GM19238 (cell line): Measurements from ENCODE around the gene DHRS2.
"Not testable (repeated sequence)": the region's sequence is repeated elsewhere in the genome, so short reads cannot be mapped to it uniquely, and the experiment has no call there.

ENCODE experiments used
- DNase-seq: peaks from one replicate; pipeline ENCODE4 v3.0.0; 2011; ENCODE audit warnings: low spot score; ENCODE audit not compliant: insufficient read length

The DHRS2 gene

DNA sequence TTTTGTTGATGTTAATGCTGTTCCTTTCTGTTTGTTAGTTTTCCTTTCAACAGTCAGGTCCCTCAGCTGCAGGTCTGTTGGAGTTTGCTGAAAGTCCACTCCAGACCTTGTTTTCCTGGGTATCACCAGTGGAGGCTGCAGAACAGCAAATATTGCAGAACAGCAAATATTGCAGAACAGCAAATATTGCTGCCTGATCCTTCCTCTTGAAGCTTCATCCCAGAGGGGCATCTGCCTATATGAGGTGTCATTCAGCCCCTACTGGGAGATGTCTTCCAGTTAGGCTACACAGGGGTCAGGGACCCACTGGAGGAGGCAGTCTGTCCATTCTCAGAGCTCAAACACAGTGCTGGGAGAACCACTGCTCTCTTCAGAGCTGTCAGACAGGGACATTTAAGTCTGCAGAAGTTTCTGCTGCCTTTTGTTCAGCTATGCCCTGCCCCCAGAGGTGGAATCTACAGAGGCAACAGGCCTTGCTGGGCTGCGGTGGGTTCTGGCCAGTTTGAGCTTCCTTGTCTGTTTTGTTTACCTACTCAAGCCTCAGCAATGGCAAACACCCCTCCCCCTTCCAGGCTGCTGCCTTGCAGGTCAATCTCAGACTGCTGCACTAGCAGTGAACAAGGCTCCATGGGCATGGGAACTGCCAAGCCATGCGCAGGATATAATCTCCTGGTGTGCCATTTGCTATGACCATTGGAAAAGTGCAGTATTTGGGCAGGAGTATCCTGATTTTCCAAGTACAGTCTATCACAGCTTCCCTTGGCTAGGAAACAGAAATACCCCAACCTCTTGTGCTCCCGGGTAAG lies 53.7 kb downstream of the DHRS2 start:
- DNase-seq, result not testable (repeated sequence)

DNA sequence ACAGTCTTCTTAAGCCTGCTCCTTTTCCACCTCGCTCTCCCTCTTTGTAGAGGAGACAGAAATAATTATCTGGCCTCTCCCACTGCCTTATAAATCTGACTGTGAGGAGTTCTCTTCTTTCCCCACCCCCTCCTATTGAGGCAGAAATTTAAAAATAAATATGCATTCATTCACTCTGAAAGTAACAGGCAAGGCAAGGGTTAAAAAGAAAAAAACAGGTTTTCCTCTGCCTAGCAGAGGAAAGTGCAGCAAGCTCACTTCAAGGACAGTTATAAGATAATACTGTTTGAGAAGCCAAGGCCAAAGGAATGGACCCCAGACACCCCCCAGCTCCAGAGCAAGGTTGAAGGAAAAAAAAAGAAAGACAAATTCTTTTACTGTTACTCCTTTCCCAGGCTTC lies 56.3 kb downstream of the DHRS2 start:
- DNase-seq, result no peak

DNA sequence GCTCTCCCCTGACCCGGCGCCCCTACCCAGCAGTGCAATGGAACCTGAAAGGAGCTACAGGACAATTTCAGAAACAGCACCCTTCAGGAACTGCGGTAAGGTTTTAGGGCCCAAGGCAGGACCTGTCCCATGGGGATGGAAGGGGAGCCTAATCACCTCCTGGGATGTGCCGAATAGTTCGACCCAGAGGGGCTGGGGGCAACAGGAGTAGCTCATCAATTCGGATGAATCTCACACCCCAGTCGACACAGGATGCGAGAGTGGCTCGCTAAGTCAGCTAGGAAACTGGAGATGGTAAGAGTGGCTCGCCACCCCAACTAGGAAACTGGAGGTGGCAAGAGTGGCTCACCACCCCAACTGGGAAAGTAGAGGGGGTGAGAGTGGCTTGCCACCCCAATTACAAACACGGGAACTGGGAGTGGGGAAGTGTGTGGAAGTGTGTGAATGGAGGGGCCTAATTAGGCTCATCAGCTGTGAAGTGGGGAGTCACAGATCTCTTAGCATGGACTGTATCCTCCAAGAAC lies 57.1 kb downstream of the DHRS2 start:
- no peak for DNase-seq

DNA sequence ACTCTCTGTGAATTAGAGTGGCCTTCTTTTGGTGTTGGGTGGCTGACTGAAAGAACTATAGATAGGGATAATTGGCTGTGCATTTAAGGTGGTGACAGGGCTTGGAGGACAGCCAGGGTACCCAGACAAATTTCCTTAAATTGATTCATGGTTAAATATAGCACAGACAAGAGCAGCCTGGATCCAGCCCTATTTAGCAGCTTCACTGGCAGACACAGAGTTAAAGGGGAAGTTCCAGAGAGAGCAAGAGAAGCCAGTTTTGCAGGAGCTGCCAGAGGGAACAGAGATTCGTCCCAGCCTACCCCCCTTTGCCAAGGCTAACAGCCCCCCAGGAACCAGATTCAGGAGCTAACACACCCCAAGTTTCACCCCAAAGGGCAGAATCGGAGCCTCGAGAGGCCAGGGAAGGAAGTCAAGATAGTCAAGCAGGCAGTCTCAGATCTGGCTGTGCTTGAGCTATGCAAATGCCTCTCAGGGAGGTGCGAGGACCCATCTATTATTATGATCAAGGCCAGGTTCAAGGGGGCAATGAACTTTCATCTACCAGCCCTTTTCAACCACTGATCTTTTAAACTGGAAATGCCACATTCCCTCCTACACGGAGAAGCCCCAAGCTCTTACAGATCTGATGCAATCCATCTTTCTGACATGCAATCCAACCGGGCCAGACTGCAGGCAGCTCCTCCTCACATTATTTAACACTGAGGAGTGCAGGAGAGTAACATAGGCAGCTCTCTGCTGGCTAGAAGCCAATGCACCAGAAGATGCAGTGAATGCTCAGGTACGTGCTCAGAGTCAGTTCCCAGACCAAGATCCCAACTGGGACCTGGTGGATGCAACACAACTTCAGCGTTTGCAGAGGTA lies 58.2 kb downstream of the DHRS2 start:
- DNase-seq, result no peak
